Tibial artery (tissue), 4 donors: ENCODE data around the gene NFATC4.

Experiments used
- DNase-seq, 2 donors: peaks; one replicate each; pipeline ENCODE4 v3.0.0-alpha.2; 2019
- H3K27ac ChIP-seq, 2 donors: fragments of 200-600 bp; sonication (generic) in 1 of 2; 1 replicate in 1 of 2; 2 replicates in 1 of 2; pipeline ENCODE4 v1.5.1; 2018 to 2019; ENCODE audit warnings: mild to moderate bottlenecking in 1 of 2
- H3K27me3 ChIP-seq, 2 donors: fragments of 200-600 bp; sonication (generic) in 1 of 2; one replicate each; pipeline versions ENCODE4 v1.5.1 to v1.6.0; 2016 to 2019
- H3K36me3 ChIP-seq, 3 donors: fragments of 200-600 bp; sonication (generic) in 2 of 3; one replicate each; pipeline ENCODE4 v1.5.1; 2016 to 2019; ENCODE audit warnings: mild to moderate bottlenecking in 2 of 3
- H3K4me1 ChIP-seq, 4 donors: fragments of 200-600 bp; sonication (generic) in 2 of 4; 1 replicate in 3 of 4; 2 replicates in 1 of 4; pipeline ENCODE4 v1.5.1; 2016 to 2019
- H3K4me3 ChIP-seq, 2 donors: fragments of 200-600 bp; sonication (generic) in 1 of 2; 1 replicate in 1 of 2; 2 replicates in 1 of 2; pipeline ENCODE4 v1.5.1; 2018 to 2019; ENCODE audit warnings: mild to moderate bottlenecking in 2 of 2
- H3K9me3 ChIP-seq, 3 donors: fragments of 200-600 bp; sonication (generic) in 1 of 3; one replicate each; pipeline ENCODE4 v1.5.1; 2016 to 2019
- CTCF ChIP-seq, 2 experiments: fragments of 200-600 bp in 1 of 2; fragments of 450-650 bp in 1 of 2; IDR thresholded peaks; one replicate each; pipeline ENCODE4 v1.5.1; 2017 to 2019; ENCODE audit warnings: antibody characterized with exemption in 2 of 2, mild to moderate bottlenecking in 1 of 2, moderate library complexity in 1 of 2
- intact Hi-C: fragments of 100-400 bp; cut with DNase I; formaldehyde crosslinking; loops from one replicate; pipeline ENCODE4 v1.15.0; 2023; ENCODE audit warnings: low total_unique reads

NFATC4 gene

GRCh38 chr14:24404814-24405213 lies 36.8 kb downstream of the NFATC4 start:
- intact Hi-C loops = no loop called here
- Histone ChIP-seq H3K27ac (no peak overlapping the region), H3K4me1 (peaks cover 0 to 20% (median 9%) of the 10 kb centered on the region in 4 donors)

GRCh38 chr14:24406416-24406815 lies 38.4 kb downstream of the NFATC4 start:
- no peak for TF ChIP-seq CTCF (IDR thresholded peaks at IDR 0.05)
- Histone ChIP-seq H3K36me3 (peaks cover 5 to 36% (median 29%) of the 10 kb centered on the region in 3 donors), H3K27ac (no peak overlapping the region), H3K27me3 (no peaks in the 10 kb centered on the region), H3K4me1 (peaks cover 0 to 6% (median under 1%) of the 10 kb centered on the region in 4 donors), H3K4me3 (no peak overlapping the region), H3K9me3 (no peaks in the 10 kb centered on the region)
- intact Hi-C loops = no loop called here
- no peak for DNase-seq

More at GRCh38 chr14:24404814-24405213, 36.8 kb downstream of the NFATC4 start:
- DNase-seq = no peak
- Histone ChIP-seq H3K4me3 (no peak overlapping the region), H3K36me3 (peaks cover 5 to 23% (median 19%) of the 10 kb centered on the region in 3 donors), H3K9me3 (no peaks in the 10 kb centered on the region), H3K27me3 (no peaks in the 10 kb centered on the region)
- TF ChIP-seq CTCF (IDR thresholded peaks at IDR 0.05) = no peak

DNA sequence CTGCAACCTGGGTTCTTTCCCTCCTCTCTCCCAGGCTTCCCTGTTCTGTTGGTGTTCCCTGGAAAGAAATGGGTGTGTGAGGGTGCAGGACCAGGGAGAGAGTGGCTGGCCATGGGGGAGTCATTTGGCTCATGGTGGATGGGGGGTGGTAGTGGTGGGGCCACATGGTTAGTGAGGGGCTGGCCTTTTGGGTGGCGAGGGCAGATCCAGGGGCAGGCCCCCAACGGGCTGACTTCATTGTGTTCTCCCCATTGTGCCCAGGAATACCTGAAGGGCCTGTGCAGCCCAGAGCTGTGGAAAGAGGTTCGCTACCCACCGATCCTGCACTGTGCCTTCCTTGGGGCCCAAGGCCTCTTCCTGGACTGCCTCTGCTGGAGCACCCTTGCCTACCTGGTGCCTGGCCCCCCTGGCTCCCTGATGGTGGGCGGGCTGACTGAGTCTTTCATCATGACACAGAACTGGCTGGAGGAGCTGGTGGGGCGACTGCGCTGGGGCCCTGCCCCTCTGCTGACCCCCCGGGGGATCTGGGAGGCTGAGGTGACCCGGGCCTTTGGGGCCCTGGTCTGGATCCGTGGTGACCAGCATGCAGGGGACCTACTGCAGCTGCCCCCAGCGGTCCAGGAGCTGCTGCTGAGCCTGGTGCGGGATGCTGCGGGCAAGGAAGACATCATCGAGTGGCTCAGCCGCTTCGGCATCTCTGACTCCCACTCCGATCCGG lies 39.8 kb downstream of the NFATC4 start:
- Histone ChIP-seq H3K27ac (no peak overlapping the region), H3K9me3 (no peaks in the 10 kb centered on the region), H3K27me3 (no peaks in the 10 kb centered on the region), H3K4me3 (no peak overlapping the region), H3K4me1 (peaks cover 0 to 6% (median 0%) of the 10 kb centered on the region in 4 donors), H3K36me3 (peaks cover 5 to 38% (median 31%) of the 10 kb centered on the region in 3 donors)
- DNase-seq = no peak
- intact Hi-C loops = no loop called here
- TF ChIP-seq CTCF (IDR thresholded peaks at IDR 0.05) = no peak

DNA sequence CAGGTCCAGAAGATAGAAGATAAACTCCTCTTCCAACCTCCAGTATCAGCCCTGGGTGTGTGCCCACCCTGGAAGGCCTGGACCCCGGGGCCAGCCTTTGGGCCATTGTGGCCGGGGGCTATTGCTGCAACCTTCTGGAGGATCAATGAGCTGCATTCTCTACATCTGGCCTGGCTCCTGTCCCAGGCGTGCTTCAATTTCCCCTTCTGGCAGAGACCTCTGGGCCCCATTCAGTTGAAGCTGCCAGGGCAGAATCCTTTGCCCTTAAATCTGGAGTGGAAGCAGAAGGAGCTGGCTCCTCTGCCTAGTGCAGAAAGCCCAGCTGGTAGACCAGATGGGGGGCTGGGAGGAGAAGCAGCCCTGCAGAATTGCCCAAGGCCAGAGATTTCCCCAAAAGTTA lies 40.8 kb downstream of the NFATC4 start:
- Histone ChIP-seq H3K27me3 (no peaks in the 10 kb centered on the region), H3K9me3 (no peaks in the 10 kb centered on the region), H3K27ac (no peak overlapping the region), H3K36me3 (peaks cover 5 to 48% (median 35%) of the 10 kb centered on the region in 3 donors), H3K4me3 (no peak overlapping the region), H3K4me1 (no peaks in the 10 kb centered on the region)
- TF ChIP-seq CTCF (IDR thresholded peaks at IDR 0.05) = no peak
- intact Hi-C loops = no loop called here
- DNase-seq = no peak

DNA sequence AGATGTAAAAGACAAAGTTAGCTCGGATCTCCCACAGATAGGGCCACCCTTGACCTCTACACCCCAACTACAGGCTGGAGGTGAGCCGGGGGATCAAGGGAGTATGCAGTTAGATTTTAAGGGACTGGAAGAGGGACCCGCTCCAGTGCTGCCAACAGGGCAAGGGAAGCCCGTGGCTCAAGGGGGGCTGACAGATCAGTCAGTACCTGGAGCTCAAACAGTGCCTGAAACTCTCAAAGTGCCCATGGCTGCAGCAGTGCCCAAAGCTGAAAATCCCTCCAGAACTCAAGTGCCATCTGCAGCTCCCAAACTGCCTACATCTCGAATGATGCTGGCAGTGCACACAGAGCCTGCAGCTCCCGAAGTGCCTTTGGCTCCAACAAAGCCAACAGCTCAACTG lies 41.2 kb downstream of the NFATC4 start:
- TF ChIP-seq CTCF (IDR thresholded peaks at IDR 0.05) = no peak
- Histone ChIP-seq H3K9me3 (no peaks in the 10 kb centered on the region), H3K4me3 (no peak overlapping the region), H3K4me1 (no peaks in the 10 kb centered on the region), H3K27me3 (no peaks in the 10 kb centered on the region), H3K27ac (no peak overlapping the region), H3K36me3 (peaks cover 5 to 52% (median 35%) of the 10 kb centered on the region in 3 donors)
- DNase-seq = no peak
- intact Hi-C loops = no loop called here
